Astrocyte of the cerebellum (primary cell): ENCODE results near the gene ALOXE3.

Experiments
- DNase-seq: peaks from one replicate; pipeline ENCODE4 v3.0.0-alpha.2; 2011; ENCODE audit warnings: low read depth
- H3K4me3 ChIP-seq: 2 replicates; pipeline ENCODE4 v1.5.1; 2011; ENCODE audit warnings: mild to moderate bottlenecking, low read depth, low read length, moderate library complexity
- in situ Hi-C: cut with HindIII; loops from 2 replicates; pipeline ENCODE4 v1.10.0; 2017; ENCODE audit warnings: low sequenced_read_pairs
- TF ChIP-seq, protein P1 (sequence below): IDR thresholded peaks from 2 replicates; pipeline ENCODE4 v1.5.1; 2012; ENCODE audit warnings: low read length, low read depth, moderate library complexity, mild to moderate bottlenecking; ENCODE audit errors: missing control alignments

ALOXE3 gene

DNA sequence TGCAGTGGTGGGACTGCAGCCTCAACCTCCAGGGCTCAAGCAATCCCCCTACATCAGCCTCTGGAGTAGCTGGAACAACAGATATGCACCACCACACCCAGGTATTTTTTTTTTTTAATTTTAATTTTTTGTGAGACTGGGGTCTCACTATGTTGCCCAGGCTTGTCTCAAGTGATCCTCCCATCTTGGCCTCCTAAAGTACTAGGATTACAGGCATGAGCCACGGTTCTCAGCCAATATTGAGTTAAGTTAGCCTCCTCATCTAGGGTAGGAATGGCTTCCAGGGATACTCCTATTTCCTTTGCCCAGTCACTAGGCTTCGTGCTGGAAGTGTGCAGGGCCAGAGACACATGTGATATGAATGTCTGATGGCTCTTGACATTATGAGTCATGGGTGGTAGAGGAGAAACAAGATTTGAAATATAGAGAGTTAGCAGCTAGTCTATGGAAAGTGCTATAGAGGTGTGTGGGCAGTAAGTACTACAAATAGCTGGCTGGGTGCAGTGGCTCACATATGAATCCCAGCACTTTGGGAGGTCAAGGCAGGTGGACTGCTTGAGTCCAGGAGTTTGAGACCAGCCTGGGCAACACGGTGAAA is 13.6 kb upstream of the ALOXE3 start:
- no peak for DNase-seq
- no peak overlapping the region for H3K4me3 ChIP-seq
- in situ Hi-C loops = no loop called here
- TF ChIP-seq, protein P1, sequence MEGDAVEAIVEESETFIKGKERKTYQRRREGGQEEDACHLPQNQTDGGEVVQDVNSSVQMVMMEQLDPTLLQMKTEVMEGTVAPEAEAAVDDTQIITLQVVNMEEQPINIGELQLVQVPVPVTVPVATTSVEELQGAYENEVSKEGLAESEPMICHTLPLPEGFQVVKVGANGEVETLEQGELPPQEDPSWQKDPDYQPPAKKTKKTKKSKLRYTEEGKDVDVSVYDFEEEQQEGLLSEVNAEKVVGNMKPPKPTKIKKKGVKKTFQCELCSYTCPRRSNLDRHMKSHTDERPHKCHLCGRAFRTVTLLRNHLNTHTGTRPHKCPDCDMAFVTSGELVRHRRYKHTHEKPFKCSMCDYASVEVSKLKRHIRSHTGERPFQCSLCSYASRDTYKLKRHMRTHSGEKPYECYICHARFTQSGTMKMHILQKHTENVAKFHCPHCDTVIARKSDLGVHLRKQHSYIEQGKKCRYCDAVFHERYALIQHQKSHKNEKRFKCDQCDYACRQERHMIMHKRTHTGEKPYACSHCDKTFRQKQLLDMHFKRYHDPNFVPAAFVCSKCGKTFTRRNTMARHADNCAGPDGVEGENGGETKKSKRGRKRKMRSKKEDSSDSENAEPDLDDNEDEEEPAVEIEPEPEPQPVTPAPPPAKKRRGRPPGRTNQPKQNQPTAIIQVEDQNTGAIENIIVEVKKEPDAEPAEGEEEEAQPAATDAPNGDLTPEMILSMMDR = no peak

DNA sequence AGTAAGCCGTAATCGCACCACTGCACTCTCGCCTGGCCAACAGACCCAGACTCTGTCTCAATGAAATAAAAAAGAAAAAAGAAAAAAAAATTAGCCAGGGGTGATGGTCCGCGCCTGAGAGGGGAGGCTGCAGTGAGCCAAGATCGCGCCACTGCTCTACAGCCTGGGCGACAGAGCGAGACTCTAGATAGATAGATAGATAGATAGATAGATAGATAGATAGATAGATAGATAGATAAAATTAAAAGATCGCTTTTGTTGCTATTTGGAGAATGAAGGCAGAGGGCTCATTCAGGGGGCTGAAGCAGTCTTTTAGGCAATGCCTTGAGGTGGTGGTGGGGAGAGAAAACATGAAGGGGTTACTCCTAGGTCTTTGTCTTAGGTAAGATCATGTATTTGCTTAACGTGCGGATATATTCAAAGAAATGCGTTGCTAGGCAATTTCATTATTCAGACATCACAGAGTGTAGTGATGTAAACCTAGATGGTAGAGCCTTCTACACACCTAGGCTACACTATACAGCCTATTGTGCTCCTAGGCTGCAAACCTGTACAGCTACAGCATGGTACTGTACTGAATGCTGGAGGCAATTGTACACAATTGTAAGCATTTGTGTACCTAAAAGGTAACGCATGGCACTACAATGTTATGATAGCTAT is 9.9 kb upstream of the ALOXE3 start:
- TF ChIP-seq, protein P1 = no peak
- H3K4me3 ChIP-seq = no peak overlapping the region
- in situ Hi-C loops = no loop called here
- no peak for DNase-seq

DNA sequence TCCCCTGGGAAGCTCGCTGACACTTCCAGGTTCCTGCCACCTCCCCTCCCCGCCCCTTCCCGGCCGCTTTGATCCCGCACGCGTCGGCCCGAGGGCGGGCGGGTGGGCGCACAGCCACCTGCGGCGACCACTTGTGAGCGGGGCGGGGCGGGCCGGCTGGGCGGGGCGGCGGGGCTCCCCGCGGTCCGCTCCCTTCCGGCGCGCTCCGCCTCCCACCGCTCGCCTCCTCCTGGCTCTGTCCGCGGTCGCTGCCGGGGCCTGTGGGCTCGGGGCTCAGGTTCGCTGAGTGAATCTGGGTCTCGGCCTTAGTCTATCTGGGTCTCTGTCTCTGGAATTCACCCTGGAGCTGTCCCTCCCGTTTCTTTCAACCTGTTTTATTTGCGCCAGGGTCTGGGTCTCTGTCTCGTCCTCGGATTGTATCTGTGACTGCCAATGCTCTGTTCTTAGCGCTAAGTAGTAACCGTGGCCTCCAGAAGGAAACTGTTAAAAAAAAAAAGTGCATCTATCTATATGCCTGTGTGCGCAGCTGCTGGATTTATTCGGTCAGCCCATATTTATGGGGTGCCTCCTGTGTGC is 8.3 kb upstream of the ALOXE3 start:
- TF ChIP-seq, protein P1 = no peak
- H3K4me3 ChIP-seq = peak overlapping the region; percentile 65
- no peak for DNase-seq
- in situ Hi-C loops = no loop called here

DNA sequence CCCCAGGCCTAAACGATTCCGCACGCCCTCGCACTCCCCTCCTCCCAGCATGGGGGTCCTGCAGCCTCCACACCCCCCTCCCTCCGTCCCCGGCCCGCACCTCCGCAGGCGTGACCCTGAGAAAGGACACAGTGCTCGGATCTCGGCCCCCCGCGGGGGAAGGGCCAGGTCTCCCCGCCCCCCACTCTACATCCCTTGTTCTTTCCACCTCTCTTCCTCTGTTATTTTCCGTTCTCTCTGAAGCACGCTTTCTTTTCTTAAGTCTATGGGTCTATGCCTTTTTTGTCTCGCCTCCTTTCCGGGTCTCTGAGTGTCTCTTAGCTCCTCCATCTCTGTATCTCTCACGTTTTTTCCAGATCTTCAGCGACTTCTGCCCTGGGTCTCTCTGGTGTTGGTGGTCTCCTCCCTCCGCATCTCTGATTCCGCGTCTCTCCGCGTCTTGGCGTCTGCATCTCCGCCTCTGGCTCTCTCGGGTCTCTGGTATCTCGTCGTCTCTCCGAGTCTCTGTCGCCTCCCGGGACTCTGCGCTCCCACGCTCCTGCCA is 7.7 kb upstream of the ALOXE3 start:
- in situ Hi-C loops = no loop called here
- TF ChIP-seq, protein P1 = no peak
- DNase-seq = no peak
- H3K4me3 ChIP-seq = peak overlapping the region; percentile 65

DNA sequence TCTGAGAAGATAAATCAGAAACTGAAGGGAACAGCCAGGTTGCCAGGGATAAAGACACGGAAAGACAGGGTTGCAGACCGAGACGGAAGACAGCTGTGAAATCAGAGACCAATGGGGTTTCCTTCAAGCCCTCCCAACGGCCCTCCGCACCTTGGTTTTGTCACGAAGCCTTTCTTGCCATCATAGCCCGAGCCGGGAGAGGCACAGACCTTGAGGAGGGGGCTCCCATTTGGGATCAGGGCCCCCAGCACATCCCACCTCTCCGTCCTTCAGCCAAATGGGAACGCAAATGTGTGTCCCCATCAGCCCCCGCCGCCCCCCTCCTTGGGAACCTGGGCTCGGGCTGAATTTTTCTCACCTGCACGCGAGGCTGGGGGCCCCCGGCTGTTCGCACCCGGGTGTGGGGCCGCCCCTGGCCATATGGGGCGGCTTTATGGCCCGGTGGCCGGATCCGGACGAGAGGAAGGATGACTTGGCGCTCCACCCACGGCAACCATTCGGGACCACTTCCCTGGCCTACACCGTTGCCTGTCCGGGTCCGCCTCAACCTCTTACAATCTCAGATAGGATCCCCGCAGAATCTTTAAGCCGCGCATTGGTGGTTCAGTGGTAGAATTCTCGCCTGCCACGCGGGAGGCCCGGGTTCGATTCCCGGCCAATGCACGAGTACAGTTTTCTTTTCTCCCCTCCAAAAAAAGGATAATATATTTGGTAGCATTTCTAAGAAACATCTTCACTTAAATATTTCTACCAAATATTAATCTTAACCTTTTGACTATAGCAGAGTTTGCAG is 7.0 kb upstream of the ALOXE3 start:
- in situ Hi-C loops = no loop called here
- peak overlapping the region; percentile 65 for H3K4me3 ChIP-seq
- no peak for DNase-seq
- TF ChIP-seq, protein P1 = no peak
